ENCODE data around the gene EYA4. TPM values are rescaled to one million over a fixed set of nuclear protein-coding genes. Genes with fewer than 3 reads are reported as not detected.

EYA4 gene
- total and polyA plus RNA-seq, 4 experiments from 2014 or later = not detected

DNA sequence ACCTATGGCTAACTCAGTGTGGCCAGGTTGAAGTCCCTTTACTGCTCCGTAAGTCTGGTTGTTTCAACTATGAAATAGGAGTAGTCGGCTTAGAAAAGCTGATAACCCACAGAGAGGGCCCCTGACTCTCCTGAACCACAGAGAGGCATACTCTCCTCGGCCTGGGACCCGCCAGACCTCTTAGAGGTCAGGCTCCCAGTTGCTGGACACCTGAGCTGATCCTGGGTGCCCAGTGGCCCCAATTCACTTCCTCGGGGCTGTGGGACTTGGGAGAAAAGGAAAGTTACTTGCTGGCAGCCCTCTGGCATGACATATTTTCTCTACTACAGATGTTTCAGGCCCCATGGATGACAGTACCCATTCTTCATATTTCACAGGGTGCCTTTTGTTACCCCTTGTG is 34.2 kb upstream of the EYA4 start:
- no peak overlapping the region for H3K4me3 ChIP-seq (ENCODE audit: low read length in 2 of 2)
- H3K36me3 ChIP-seq (ENCODE audit: insufficient read depth, low read length) = no peaks in the 10 kb centered on the region
- Mint-ChIP-seq H3K9me3 (peaks cover 0 to 5% (median 0%) of the 10 kb centered on the region in 8 donors), H3K27me3 (peaks cover 0 to 2% of the 10 kb centered on the region in 2 donors), H3K4me3 (no peak overlapping the region), H3K27ac (no peak overlapping the region), H3K36me3 (no peaks in the 10 kb centered on the region), H3K4me1 (no peaks in the 10 kb centered on the region)
- H3K9me3 ChIP-seq (ENCODE audit: control insufficient read depth in 1 of 2, low read length in 2 of 2) = no peaks in the 10 kb centered on the region
- DNase-seq = no peak
- ChIA-PET POLR2A (ENCODE audit: partially characterized antibody) (no interaction called here), CTCF (ENCODE audit: partially characterized antibody) (no interaction called here)
- intact Hi-C loops (cut with micrococcal nuclease) = no loop called here
- no peaks in the 10 kb centered on the region for H3K27me3 ChIP-seq (ENCODE audit: insufficient read depth, low read length)
- H3K27ac ChIP-seq (ENCODE audit: low read depth, low read length) = no peak overlapping the region
- no peaks in the 10 kb centered on the region for H3K4me1 ChIP-seq (ENCODE audit: insufficient read depth, low read length)

DNA sequence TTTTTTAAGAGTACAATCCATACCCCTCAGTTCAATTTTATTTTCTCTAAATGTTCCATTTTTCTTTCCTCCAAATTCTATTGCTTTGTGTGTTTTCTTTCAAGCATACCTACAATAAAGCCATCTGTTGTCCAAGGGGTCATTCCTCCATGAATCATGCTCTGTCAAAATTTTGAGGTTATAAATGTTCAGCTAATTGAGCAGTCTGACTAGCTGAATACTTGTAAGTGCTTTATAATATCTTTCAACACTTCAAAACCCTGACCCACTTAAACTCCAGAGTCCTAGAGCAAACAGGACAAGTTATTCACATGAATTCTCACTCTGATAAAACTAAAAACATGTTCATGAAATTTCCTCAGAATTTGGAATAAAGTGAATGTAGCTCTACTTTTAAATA is 33.4 kb upstream of the EYA4 start:
- Histone ChIP-seq H3K36me3 (ENCODE audit: insufficient read depth, low read length) (no peaks in the 10 kb centered on the region), H3K9me3 (ENCODE audit: control insufficient read depth in 1 of 2, low read length in 2 of 2) (no peaks in the 10 kb centered on the region), H3K4me1 (ENCODE audit: insufficient read depth, low read length) (no peaks in the 10 kb centered on the region), H3K27me3 (ENCODE audit: insufficient read depth, low read length) (no peaks in the 10 kb centered on the region), H3K27ac (ENCODE audit: low read depth, low read length) (no peak overlapping the region), H3K4me3 (ENCODE audit: low read length in 2 of 2) (no peak overlapping the region)
- ChIA-PET CTCF (ENCODE audit: partially characterized antibody) (no interaction called here), POLR2A (ENCODE audit: partially characterized antibody) (no interaction called here)
- intact Hi-C loops (cut with micrococcal nuclease) = no loop called here
- Mint-ChIP-seq H3K4me3 (no peak overlapping the region), H3K27me3 (peaks cover 0 to 2% of the 10 kb centered on the region in 2 donors), H3K27ac (no peak overlapping the region), H3K9me3 (peaks cover 0 to 5% (median 0%) of the 10 kb centered on the region in 8 donors), H3K4me1 (no peaks in the 10 kb centered on the region), H3K36me3 (no peaks in the 10 kb centered on the region)
- DNase-seq = no peak

DNA sequence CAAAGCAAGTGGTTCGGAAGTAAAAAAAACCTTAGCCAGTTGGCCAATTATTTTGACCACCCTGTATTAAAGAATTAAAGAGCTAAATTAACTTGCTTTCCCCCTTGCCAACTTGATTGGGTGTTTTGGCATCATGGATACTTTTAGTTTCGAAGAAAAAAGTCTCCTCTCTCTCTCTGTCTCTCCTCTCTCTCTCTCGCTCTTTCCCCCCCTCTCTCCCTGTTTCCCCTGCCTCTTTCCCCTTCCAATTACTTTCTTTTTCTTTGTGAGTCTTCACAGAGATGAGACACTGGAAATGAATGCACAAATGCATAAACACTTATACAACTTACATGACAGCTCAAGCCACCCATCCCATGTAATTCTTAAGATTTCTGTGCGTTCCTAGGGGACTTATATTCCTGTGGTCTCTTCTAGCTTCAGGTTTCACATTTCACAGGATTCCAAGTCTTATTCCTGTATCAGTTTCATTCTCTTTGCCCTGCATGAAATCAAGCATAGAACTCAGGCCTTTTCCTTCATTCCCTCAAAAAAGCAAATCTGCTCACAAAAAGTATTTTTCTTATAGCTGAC is 32.9 kb upstream of the EYA4 start:
- Mint-ChIP-seq H3K27me3 (peaks cover 0 to 2% of the 10 kb centered on the region in 2 donors), H3K9me3 (peaks cover 0 to 5% (median 0%) of the 10 kb centered on the region in 8 donors), H3K36me3 (no peaks in the 10 kb centered on the region), H3K4me3 (no peak overlapping the region), H3K4me1 (no peaks in the 10 kb centered on the region), H3K27ac (no peak overlapping the region)
- no peaks in the 10 kb centered on the region for H3K9me3 ChIP-seq (ENCODE audit: control insufficient read depth in 1 of 2, low read length in 2 of 2)
- ChIA-PET CTCF (ENCODE audit: partially characterized antibody) (no interaction called here), POLR2A (ENCODE audit: partially characterized antibody) (no interaction called here)
- intact Hi-C loops (cut with micrococcal nuclease) = no loop called here
- no peaks in the 10 kb centered on the region for H3K27me3 ChIP-seq (ENCODE audit: insufficient read depth, low read length)
- DNase-seq = no peak
- H3K4me3 ChIP-seq (ENCODE audit: low read length in 2 of 2) = no peak overlapping the region
- H3K4me1 ChIP-seq (ENCODE audit: insufficient read depth, low read length) = no peaks in the 10 kb centered on the region
- no peaks in the 10 kb centered on the region for H3K36me3 ChIP-seq (ENCODE audit: insufficient read depth, low read length)
- H3K27ac ChIP-seq (ENCODE audit: low read depth, low read length) = no peak overlapping the region

DNA sequence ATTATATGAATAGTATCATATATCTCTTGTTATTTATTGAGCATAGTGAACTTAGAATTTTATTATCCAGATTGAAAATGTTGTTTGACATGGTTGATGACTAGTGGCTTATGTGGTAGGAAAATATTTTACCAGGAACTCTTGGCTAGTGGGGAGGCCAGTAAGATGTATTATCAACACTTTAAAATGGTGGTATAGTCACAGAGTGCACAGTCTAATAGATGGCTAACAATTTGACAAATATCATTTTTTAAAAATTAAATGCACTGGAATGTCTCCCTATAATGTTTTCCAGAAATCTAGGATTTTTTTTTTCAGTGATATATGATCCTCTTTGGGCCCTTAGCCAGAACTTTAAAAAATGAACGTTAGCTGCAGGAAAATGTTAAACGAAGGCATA is 26.9 kb upstream of the EYA4 start:
- intact Hi-C loops (cut with micrococcal nuclease) = no loop called here
- H3K9me3 Mint-ChIP-seq = peaks cover 0 to 5% (median 1%) of the 10 kb centered on the region in 8 donors
- H3K4me1 Mint-ChIP-seq = no peaks in the 10 kb centered on the region
- no peaks in the 10 kb centered on the region for H3K36me3 Mint-ChIP-seq
- H3K9me3 ChIP-seq (ENCODE audit: control insufficient read depth in 1 of 2, low read length in 2 of 2) = no peaks in the 10 kb centered on the region
- H3K27me3 Mint-ChIP-seq = peaks cover 0 to 2% of the 10 kb centered on the region in 2 donors
- no peaks in the 10 kb centered on the region for H3K4me1 ChIP-seq (ENCODE audit: insufficient read depth, low read length)
- ChIA-PET POLR2A (ENCODE audit: partially characterized antibody) (no interaction called here), CTCF (ENCODE audit: partially characterized antibody) (no interaction called here)
- no peaks in the 10 kb centered on the region for H3K36me3 ChIP-seq (ENCODE audit: insufficient read depth, low read length)
- no peak overlapping the region for H3K4me3 ChIP-seq (ENCODE audit: low read length in 2 of 2)
- no peak for DNase-seq
- H3K4me3 Mint-ChIP-seq = no peak overlapping the region
- no peak overlapping the region for H3K27ac Mint-ChIP-seq
- no peaks in the 10 kb centered on the region for H3K27me3 ChIP-seq (ENCODE audit: insufficient read depth, low read length)
- no peak overlapping the region for H3K27ac ChIP-seq (ENCODE audit: low read depth, low read length)

DNA sequence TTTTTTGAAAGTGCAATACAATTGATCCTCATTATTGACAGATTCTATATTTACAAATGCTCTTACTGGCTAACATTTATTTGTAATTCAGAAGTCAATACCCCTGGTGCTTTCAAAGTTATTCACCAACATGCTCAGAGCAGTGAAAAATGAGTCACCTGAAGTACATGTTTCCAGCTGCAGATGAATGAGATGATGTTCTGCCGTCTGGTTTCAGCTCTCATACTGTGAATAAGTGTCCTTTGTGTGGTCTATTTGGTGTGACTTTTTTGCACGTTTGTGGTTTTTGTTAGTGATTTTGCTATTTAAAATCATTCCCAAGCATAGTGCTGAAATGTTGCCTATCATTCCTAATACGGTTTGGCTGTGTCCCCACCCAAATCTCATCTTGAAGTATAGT is 22.3 kb upstream of the EYA4 start:
- Mint-ChIP-seq H3K4me3 (no peak overlapping the region), H3K9me3 (peaks cover 0 to 4% (median 0%) of the 10 kb centered on the region in 8 donors), H3K27ac (no peak overlapping the region), H3K36me3 (no peaks in the 10 kb centered on the region), H3K4me1 (no peaks in the 10 kb centered on the region), H3K27me3 (no peaks in the 10 kb centered on the region)
- Histone ChIP-seq H3K4me1 (ENCODE audit: insufficient read depth, low read length) (no peaks in the 10 kb centered on the region), H3K4me3 (ENCODE audit: low read length in 2 of 2) (no peak overlapping the region), H3K27ac (ENCODE audit: low read depth, low read length) (no peak overlapping the region), H3K9me3 (ENCODE audit: control insufficient read depth in 1 of 2, low read length in 2 of 2) (no peaks in the 10 kb centered on the region), H3K27me3 (ENCODE audit: insufficient read depth, low read length) (no peaks in the 10 kb centered on the region), H3K36me3 (ENCODE audit: insufficient read depth, low read length) (no peaks in the 10 kb centered on the region)
- no peak for DNase-seq
- intact Hi-C loops (cut with micrococcal nuclease) = no loop called here
- ChIA-PET CTCF (ENCODE audit: partially characterized antibody) (no interaction called here), POLR2A (ENCODE audit: partially characterized antibody) (no interaction called here)

DNA sequence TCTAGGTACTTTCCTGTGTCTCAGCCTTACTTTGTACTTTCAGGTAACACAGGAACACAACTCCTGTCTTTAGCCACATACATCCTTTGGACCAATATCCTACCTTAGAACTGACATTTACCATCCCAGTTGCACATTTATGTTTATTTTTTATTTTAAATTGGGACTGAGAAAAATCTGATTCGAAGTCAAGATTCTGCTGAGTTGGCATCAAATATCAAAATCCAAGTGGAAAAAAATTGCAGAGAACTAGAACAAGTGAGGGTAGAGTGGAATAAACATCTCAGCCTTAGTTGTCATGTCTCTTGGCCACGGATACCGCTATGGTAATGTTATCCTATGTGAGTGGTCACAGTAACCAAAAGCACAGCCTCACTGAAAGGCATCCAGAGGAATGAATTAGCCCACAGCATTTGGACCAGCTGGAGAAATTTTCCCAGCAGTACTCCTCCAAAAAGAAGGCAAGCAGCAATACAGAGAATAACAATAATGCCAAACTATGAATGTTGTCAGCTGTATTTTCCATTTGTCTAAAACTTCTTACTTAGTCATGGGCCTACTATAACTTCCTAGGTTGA is 17.6 kb upstream of the EYA4 start:
- H3K27me3 Mint-ChIP-seq = peaks cover 0 to 1% of the 10 kb centered on the region in 2 donors
- Histone ChIP-seq H3K27ac (ENCODE audit: low read depth, low read length) (no peak overlapping the region), H3K36me3 (ENCODE audit: insufficient read depth, low read length) (no peaks in the 10 kb centered on the region), H3K4me1 (ENCODE audit: insufficient read depth, low read length) (no peaks in the 10 kb centered on the region), H3K27me3 (ENCODE audit: insufficient read depth, low read length) (no peaks in the 10 kb centered on the region), H3K4me3 (ENCODE audit: low read length in 2 of 2) (no peak overlapping the region), H3K9me3 (ENCODE audit: control insufficient read depth in 1 of 2, low read length in 2 of 2) (no peaks in the 10 kb centered on the region)
- H3K4me1 Mint-ChIP-seq = no peaks in the 10 kb centered on the region
- intact Hi-C loops (cut with micrococcal nuclease) = no loop called here
- no peak overlapping the region for H3K4me3 Mint-ChIP-seq
- POLR2A ChIA-PET (ENCODE audit: partially characterized antibody) = no interaction called here
- H3K36me3 Mint-ChIP-seq = no peaks in the 10 kb centered on the region
- CTCF ChIA-PET (ENCODE audit: partially characterized antibody) = no interaction called here
- peaks cover 0 to 2% (median 0%) of the 10 kb centered on the region in 8 donors for H3K9me3 Mint-ChIP-seq
- no peak overlapping the region for H3K27ac Mint-ChIP-seq
- no peak for DNase-seq

DNA sequence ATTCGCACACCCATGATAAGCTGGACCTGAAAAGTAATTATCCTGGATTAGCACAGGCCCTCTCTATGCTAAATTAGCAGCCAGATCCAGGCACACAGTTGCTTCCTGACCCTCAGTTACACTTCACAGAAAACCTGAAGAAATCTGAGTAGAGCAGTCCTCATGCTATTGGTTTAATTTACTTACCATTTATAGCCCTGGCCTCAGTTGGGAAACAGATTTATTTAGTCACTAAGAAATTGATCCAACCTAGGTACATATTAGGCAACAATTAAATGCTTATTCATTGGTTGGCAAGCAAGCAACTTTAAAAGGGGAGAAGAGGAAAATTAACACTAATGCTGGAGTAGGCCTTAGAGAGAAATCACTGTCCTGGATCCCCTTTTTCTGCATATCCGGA is 15.6 kb upstream of the EYA4 start:
- POLR2A ChIA-PET (ENCODE audit: partially characterized antibody) = no interaction called here
- Histone ChIP-seq H3K27ac (ENCODE audit: low read depth, low read length) (no peak overlapping the region), H3K4me3 (ENCODE audit: low read length in 2 of 2) (no peak overlapping the region), H3K4me1 (ENCODE audit: insufficient read depth, low read length) (no peaks in the 10 kb centered on the region), H3K9me3 (ENCODE audit: control insufficient read depth in 1 of 2, low read length in 2 of 2) (no peaks in the 10 kb centered on the region), H3K27me3 (ENCODE audit: insufficient read depth, low read length) (no peaks in the 10 kb centered on the region), H3K36me3 (ENCODE audit: insufficient read depth, low read length) (no peaks in the 10 kb centered on the region)
- DNase-seq = no peak
- Mint-ChIP-seq H3K9me3 (peaks cover 0 to 2% (median 0%) of the 10 kb centered on the region in 8 donors), H3K4me1 (no peaks in the 10 kb centered on the region), H3K4me3 (no peak overlapping the region), H3K27me3 (peaks cover 1% of the 10 kb centered on the region in 2 donors), H3K27ac (no peak overlapping the region), H3K36me3 (no peaks in the 10 kb centered on the region)
- intact Hi-C loops (cut with micrococcal nuclease) = no loop called here
- CTCF ChIA-PET (ENCODE audit: partially characterized antibody) = no interaction called here

DNA sequence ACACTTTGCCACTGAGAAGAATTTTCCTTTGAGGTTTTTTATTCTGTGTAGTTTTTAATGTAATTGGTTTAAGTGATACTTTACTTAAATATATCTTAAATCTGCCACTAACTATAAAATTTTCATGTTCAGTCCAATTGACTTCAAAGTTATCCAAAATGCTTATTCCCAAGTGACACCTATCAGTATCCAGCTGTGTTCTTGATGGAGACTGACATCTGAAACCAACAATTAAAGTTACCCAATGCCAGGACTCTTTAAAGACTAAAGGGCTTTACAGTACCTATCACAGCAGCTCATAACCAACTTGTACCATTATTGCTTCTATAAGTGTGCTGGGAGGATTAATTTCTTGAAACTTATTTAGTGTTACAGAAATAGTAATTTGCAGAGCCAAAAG is 13.8 kb upstream of the EYA4 start:
- DNase-seq = no peak
- Histone ChIP-seq H3K36me3 (ENCODE audit: insufficient read depth, low read length) (no peaks in the 10 kb centered on the region), H3K9me3 (ENCODE audit: control insufficient read depth in 1 of 2, low read length in 2 of 2) (no peaks in the 10 kb centered on the region), H3K27ac (ENCODE audit: low read depth, low read length) (no peak overlapping the region), H3K27me3 (ENCODE audit: insufficient read depth, low read length) (no peaks in the 10 kb centered on the region), H3K4me1 (ENCODE audit: insufficient read depth, low read length) (no peaks in the 10 kb centered on the region), H3K4me3 (ENCODE audit: low read length in 2 of 2) (no peak overlapping the region)
- intact Hi-C loops (cut with micrococcal nuclease) = no loop called here
- no peak overlapping the region for H3K27ac Mint-ChIP-seq
- ChIA-PET CTCF (ENCODE audit: partially characterized antibody) (no interaction called here), POLR2A (ENCODE audit: partially characterized antibody) (no interaction called here)
- H3K4me1 Mint-ChIP-seq = no peaks in the 10 kb centered on the region
- H3K36me3 Mint-ChIP-seq = no peaks in the 10 kb centered on the region
- no peak overlapping the region for H3K4me3 Mint-ChIP-seq
- peaks cover 0 to 4% (median 0%) of the 10 kb centered on the region in 8 donors for H3K9me3 Mint-ChIP-seq
- H3K27me3 Mint-ChIP-seq = peaks cover 1% of the 10 kb centered on the region in 2 donors
